ENCODE results near the gene DDRGK1. TPM values are rescaled to one million over a fixed set of nuclear protein-coding genes. Genes with fewer than 3 reads are reported as not detected.

DDRGK1 gene
- total and polyA plus RNA-seq, 9 donors: 25.5 to 34.0 (median 31.0) TPM

DNA sequence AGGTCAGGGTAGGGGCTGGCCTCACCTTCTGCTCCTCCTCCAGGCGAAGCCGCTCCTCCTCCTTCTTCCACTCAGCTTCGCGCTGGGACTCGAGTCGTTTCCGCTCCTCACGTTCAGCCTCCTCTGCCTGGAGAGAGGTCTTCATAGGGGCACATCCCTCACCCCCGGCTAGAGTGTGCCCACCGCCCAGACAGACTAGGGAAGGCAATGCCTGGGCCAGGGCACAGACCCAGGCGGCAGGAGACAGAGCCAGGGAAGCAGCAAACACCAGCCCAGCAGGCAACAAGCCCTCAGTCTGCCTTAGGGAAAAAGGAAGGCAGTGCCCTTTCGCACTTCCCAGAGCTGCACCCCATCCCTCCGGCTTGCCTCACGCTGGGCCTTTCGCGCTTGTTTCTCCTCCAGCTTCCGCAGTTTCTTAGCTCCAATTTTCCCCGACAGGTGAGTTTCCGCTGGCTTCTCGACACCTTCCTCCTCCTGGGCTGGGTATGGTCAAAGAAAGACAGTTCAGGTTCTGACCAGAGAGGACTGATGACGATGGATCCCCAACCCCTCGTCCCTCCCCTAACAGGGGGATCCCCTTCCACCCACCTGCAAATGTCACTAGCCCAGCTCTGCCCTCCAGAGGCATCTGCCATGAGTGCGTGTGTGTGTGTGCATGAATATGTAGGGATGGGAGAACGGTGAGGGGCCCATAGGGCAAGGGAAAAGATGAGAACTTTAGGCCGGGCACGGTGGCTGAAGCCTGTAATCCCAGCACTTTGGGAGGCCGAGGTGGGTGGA is 4.3 kb downstream of the DDRGK1 start:
- WGBS (ENCODE audit: insufficient coverage): 88% methylated on average over 19 of the region's 27 CpGs
- DNase-seq: no peak
- Histone ChIP-seq H3K9me3 (replicated peaks; ENCODE audit: control insufficient read depth, low read depth, low read length) (no peaks in the 10 kb centered on the region), H3K4me3 (ENCODE audit: low read length) (no peak overlapping the region), H3K27ac (ENCODE audit: low read length) (no peak overlapping the region), H3K4me1 (ENCODE audit: control insufficient read depth, insufficient read depth, low read length) (peaks cover 14% of the 10 kb centered on the region), H3K27me3 (ENCODE audit: control insufficient read depth, insufficient read depth, low read length) (no peaks in the 10 kb centered on the region), H3K36me3 (ENCODE audit: control insufficient read depth, insufficient read depth, low read length) (peaks cover 50% of the 10 kb centered on the region)

DNA sequence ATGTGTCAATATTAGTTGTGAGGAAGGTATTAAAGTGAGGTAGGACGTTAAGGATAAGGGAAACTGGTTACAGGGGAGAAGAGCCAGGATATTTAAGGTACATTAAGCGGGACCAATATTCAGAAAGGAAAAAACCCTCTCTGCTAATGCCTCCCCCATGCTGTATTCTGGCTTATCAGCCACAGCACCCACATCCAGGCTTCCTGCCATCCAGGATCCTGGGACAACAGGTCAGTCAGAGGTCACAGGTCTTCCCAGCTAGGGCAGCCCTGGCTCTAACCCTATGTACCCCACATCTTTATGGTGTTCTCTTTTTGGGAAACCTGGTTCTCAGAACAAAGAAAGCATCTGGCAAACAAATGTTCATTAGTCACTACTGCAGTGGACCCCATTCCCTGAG is 5.3 kb downstream of the DDRGK1 start:
- H3K27me3 ChIP-seq (ENCODE audit: control insufficient read depth, insufficient read depth, low read length): no peaks in the 10 kb centered on the region
- no peak for DNase-seq
- 100% methylated on average over 1 of the region's 2 CpGs for WGBS (ENCODE audit: insufficient coverage)
- no peak overlapping the region for H3K4me3 ChIP-seq (ENCODE audit: low read length)
- H3K36me3 ChIP-seq (ENCODE audit: control insufficient read depth, insufficient read depth, low read length): peaks cover 59% of the 10 kb centered on the region
- H3K4me1 ChIP-seq (ENCODE audit: control insufficient read depth, insufficient read depth, low read length): peaks cover 14% of the 10 kb centered on the region
- H3K9me3 ChIP-seq (replicated peaks; ENCODE audit: control insufficient read depth, low read depth, low read length): no peaks in the 10 kb centered on the region
- H3K27ac ChIP-seq (ENCODE audit: low read length): no peak overlapping the region

DNA sequence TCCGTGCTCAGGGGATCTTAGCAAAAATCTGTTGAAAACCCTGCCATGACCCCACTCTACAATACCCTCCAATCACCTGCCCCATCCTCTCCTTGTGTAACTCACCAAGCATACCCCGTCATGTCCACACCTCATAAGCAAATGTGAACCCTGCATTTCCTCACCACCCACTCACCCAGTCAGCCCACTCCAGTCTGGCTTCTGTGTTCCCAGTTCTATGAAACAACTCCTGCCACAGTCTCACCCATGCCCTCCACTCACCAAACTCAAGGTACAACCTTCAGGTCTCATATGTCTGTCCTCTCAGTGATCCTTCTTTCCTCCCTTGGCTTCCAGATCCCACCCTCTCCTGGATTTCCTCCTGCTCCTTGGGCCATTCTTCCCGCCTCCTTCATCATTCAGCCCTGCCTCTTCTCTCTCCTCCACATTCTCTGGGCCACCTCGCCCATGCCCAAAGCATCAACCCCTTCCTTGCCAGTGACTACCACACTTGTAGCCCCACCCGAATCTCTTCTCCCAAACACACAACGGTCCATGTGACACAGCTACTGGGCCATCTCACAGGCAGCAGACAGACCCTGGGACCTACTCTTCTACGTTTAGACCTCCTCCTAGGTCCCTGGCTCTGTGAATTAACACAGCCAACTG is 8.8 kb downstream of the DDRGK1 start:
- H3K36me3 ChIP-seq (ENCODE audit: control insufficient read depth, insufficient read depth, low read length): peaks cover 82% of the 10 kb centered on the region
- no peaks in the 10 kb centered on the region for H3K9me3 ChIP-seq (replicated peaks; ENCODE audit: control insufficient read depth, low read depth, low read length)
- no peaks in the 10 kb centered on the region for H3K27me3 ChIP-seq (ENCODE audit: control insufficient read depth, insufficient read depth, low read length)
- WGBS (ENCODE audit: insufficient coverage): 80% methylated on average over 7 of the region's 7 CpGs
- H3K27ac ChIP-seq (ENCODE audit: low read length): no peak overlapping the region
- H3K4me3 ChIP-seq (ENCODE audit: low read length): no peak overlapping the region
- H3K4me1 ChIP-seq (ENCODE audit: control insufficient read depth, insufficient read depth, low read length): no peaks in the 10 kb centered on the region
- no peak for DNase-seq

DNA sequence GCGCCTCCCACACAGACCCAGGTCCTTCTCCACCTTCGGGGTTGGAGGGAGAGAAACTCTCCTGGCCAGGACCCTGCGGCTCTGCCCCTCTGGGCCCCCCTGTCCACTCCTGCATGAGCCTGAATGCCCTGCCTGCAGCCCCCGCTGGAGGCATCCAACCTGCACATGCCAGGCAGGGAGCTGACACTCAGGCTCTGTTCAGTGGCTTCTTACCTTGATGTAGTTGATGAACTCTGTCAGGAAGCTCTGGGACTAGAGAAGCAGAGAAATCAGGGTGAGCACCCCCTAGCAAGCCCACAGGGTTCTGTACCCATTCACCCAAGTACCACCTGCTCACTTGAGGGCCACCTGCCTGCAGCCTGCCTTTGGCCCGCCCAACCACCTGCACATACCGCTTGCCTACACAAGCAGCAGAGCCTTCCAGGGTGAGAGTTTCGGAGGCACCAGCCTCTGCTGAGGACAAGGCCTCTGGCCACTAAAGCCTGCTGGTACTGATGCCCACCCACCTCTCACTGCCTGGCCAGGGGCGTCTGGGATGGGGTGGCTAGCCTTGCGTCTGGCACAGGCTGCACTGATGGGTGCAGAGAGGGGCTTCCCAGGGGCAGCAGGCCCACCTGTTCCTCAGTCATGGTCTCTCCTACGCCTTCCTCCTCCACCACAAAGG is 9.7 kb downstream of the DDRGK1 start:
- Histone ChIP-seq H3K4me1 (ENCODE audit: control insufficient read depth, insufficient read depth, low read length) (no peaks in the 10 kb centered on the region), H3K27me3 (ENCODE audit: control insufficient read depth, insufficient read depth, low read length) (no peaks in the 10 kb centered on the region), H3K4me3 (ENCODE audit: low read length) (no peak overlapping the region), H3K36me3 (ENCODE audit: control insufficient read depth, insufficient read depth, low read length) (peaks cover 82% of the 10 kb centered on the region), H3K27ac (ENCODE audit: low read length) (no peak overlapping the region), H3K9me3 (replicated peaks; ENCODE audit: control insufficient read depth, low read depth, low read length) (no peaks in the 10 kb centered on the region)
- no peak for DNase-seq
- WGBS (ENCODE audit: insufficient coverage): 94% methylated on average over 6 of the region's 10 CpGs

DNA sequence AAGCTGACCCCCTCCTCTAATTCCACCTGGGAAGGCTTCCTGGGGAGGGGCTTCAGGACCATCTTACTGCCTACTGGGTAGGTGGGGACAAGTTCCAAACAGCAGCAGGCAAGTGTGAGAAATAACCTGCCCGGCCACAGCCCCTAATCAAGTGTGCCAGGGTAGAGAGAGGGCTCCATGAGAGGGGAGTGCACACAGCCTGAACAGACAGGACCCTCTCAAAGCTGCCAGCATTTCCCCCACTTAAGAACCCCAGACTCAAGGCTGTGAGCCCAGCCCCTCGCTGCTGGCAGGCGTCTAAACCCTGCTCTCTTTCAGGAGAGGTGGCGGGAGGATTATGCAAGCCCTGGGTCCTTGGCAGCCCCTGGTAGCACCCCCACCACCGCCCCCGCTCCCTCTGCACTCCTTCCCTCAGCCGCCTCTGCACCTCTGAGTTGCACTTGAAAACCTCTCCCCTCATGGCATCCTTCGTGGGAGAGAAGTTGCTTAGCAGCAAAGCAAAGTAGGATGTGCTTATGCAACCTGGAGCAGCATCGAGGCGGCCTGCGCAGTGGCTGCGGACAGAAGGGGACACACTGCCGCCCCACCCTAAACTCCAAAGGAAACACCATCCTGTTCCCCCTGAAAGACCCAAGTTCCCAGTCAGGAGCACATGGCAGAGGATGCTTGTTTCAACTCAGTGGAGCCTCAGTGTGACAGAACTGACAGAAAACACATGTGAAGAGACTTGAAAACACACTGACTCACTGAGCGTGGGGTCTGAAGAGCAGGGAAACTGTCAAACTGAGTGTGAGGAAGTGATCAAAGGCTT is 10.5 kb downstream of the DDRGK1 start:
- H3K4me3 ChIP-seq (ENCODE audit: low read length): no peak overlapping the region
- H3K27me3 ChIP-seq (ENCODE audit: control insufficient read depth, insufficient read depth, low read length): no peaks in the 10 kb centered on the region
- H3K36me3 ChIP-seq (ENCODE audit: control insufficient read depth, insufficient read depth, low read length): peaks cover 74% of the 10 kb centered on the region
- no peak for DNase-seq
- H3K9me3 ChIP-seq (replicated peaks; ENCODE audit: control insufficient read depth, low read depth, low read length): no peaks in the 10 kb centered on the region
- no peak overlapping the region for H3K27ac ChIP-seq (ENCODE audit: low read length)
- no peaks in the 10 kb centered on the region for H3K4me1 ChIP-seq (ENCODE audit: control insufficient read depth, insufficient read depth, low read length)
- 78% methylated on average over 6 of the region's 14 CpGs for WGBS (ENCODE audit: insufficient coverage)

DNA sequence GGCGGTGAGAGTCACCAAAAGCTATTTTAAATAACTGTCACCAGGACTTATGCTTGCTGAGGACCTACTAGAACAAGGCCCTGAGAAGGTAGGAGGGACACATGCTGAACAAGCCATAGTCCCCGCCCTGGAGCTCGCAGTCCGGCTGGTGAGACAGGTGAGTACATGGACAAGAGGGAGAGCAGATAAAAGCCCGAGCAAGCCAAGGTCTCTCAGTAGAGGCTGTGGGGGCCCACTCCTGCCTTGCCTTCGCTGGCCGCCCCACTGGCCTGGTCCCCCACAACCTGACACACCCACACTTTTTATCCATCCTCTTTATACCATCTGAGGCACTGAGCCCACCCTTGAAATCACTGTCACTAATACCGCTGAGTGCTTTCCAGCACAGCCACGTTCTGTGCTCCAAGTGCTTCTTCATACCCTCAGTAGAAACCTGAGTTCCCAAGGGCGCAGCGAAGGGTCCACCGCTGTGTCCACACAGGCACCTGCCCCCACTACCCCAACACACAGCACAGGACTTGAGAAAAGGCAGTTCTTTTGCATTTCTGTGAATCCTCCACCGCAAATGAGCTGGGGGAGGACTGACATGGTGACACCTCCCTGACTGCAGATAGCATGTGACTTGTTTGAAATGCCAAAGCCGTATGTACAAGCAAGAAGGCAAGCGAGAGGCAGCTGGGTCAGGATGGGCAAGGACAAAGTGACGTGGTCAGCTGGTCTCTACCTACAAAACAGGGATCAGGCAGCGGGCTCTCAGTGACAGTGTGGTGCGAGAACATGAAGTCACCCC is 12.1 kb downstream of the DDRGK1 start:
- H3K27ac ChIP-seq (ENCODE audit: low read length): no peak overlapping the region
- no peak overlapping the region for H3K4me3 ChIP-seq (ENCODE audit: low read length)
- H3K27me3 ChIP-seq (ENCODE audit: control insufficient read depth, insufficient read depth, low read length): no peaks in the 10 kb centered on the region
- no peaks in the 10 kb centered on the region for H3K9me3 ChIP-seq (replicated peaks; ENCODE audit: control insufficient read depth, low read depth, low read length)
- H3K36me3 ChIP-seq (ENCODE audit: control insufficient read depth, insufficient read depth, low read length): peaks cover 68% of the 10 kb centered on the region
- DNase-seq: no peak
- WGBS (ENCODE audit: insufficient coverage): 93% methylated on average over 12 of the region's 18 CpGs
- H3K4me1 ChIP-seq (ENCODE audit: control insufficient read depth, insufficient read depth, low read length): no peaks in the 10 kb centered on the region

DNA sequence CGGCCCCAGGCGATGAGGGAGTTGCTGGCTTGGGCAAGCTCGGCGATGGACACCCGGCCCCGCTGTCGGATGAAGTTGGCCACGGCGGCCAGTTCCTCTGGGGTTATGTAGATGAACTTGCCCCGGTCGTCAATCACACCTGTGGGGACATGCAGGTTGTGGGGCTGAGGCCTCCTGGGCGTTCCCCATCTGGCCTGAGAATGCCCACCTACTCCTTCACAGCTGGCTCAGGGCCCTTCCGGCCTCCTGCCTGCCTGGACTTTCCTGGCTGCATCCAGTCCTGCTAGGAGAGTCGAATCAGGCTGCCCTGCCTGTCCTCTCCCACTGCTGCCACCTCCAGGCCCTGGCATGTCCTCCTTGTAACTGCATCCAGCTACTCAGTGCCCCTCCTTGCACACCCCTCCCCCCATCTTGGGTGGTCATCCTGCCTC is 13.8 kb downstream of the DDRGK1 start:
- peaks cover 56% of the 10 kb centered on the region for H3K36me3 ChIP-seq (ENCODE audit: control insufficient read depth, insufficient read depth, low read length)
- DNase-seq: no peak
- H3K9me3 ChIP-seq (replicated peaks; ENCODE audit: control insufficient read depth, low read depth, low read length): no peaks in the 10 kb centered on the region
- no peak overlapping the region for H3K4me3 ChIP-seq (ENCODE audit: low read length)
- no peaks in the 10 kb centered on the region for H3K4me1 ChIP-seq (ENCODE audit: control insufficient read depth, insufficient read depth, low read length)
- 84% methylated on average over 14 of the region's 14 CpGs for WGBS (ENCODE audit: insufficient coverage)
- H3K27me3 ChIP-seq (ENCODE audit: control insufficient read depth, insufficient read depth, low read length): no peaks in the 10 kb centered on the region
- H3K27ac ChIP-seq (ENCODE audit: low read length): no peak overlapping the region

DNA sequence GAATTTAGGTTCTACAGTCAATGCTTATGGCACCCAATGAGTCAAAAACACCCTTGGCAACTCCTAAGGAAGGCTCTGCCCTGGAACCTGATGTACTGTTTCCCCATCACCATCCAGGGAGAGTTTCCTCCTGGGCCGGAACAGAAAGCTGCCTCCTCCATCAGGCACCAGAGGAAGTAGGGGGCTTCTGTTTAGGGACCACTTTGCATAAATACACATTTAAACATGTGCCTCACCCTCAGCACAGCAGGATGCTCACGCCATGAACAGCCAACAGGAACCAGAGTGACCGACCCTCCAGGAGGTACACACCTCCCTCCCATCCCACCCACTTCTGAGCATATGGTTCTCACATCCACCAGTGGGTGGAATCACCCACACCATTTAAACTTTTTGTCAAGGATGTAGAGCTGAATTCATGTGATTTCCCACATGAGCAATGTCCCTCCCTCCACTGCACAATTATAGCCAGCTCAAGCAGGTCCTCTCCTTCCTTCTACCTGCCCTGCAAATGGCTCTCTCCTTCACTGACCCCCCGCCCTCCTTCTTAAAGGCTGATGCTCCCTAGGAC is 14.8 kb downstream of the DDRGK1 start:
- no peak overlapping the region for H3K27ac ChIP-seq (ENCODE audit: low read length)
- H3K4me3 ChIP-seq (ENCODE audit: low read length): no peak overlapping the region
- DNase-seq: no peak
- H3K36me3 ChIP-seq (ENCODE audit: control insufficient read depth, insufficient read depth, low read length): peaks cover 46% of the 10 kb centered on the region
- H3K9me3 ChIP-seq (replicated peaks; ENCODE audit: control insufficient read depth, low read depth, low read length): no peaks in the 10 kb centered on the region
- H3K4me1 ChIP-seq (ENCODE audit: control insufficient read depth, insufficient read depth, low read length): no peaks in the 10 kb centered on the region
- WGBS (ENCODE audit: insufficient coverage): 50% methylated on average over 3 of the region's 4 CpGs
- H3K27me3 ChIP-seq (ENCODE audit: control insufficient read depth, insufficient read depth, low read length): no peaks in the 10 kb centered on the region

DNA sequence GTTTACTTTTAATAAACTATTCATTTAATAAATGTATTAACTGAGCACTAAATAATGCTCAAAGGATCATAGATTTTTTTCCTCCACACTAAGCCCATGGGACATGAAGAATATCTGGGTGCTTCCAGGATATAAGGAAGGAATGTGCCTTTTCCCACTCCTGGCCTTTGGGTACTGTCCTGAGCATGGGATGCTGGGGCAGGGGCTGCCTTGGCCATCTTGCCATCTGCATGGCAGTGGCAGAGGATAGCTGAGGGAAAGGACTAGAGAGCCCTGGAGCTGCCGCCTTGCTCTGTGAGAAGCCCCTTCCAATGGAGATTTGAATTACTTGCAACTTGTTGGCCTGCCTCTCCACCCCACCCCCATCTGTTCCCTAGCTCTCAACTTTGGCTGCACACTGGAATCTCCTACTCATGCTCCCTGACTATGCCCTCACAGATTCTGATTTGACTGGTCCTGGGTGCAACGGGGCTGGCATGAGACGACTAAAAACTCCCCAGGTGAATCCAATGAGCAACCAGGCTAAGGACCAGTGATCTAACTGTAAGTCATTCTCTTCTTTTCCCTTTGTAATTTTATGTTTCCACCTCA is 15.6 kb downstream of the DDRGK1 start:
- Histone ChIP-seq H3K27me3 (ENCODE audit: control insufficient read depth, insufficient read depth, low read length) (no peaks in the 10 kb centered on the region), H3K27ac (ENCODE audit: low read length) (no peak overlapping the region), H3K4me1 (ENCODE audit: control insufficient read depth, insufficient read depth, low read length) (no peaks in the 10 kb centered on the region), H3K9me3 (replicated peaks; ENCODE audit: control insufficient read depth, low read depth, low read length) (no peaks in the 10 kb centered on the region), H3K36me3 (ENCODE audit: control insufficient read depth, insufficient read depth, low read length) (peaks cover 38% of the 10 kb centered on the region), H3K4me3 (ENCODE audit: low read length) (no peak overlapping the region)
- WGBS (ENCODE audit: insufficient coverage): 62% methylated on average over 3 of the region's 3 CpGs
- no peak for DNase-seq
